Mesothelial cell of epicardium (in vitro differentiated cells): ENCODE data around the gene MUSK. TPM values are rescaled to one million over a fixed set of nuclear protein-coding genes. Genes with fewer than 3 reads are reported as not detected.

Experiments
- DNase-seq, 2 experiments: peaks; one replicate each; pipeline ENCODE4 v3.0.0; 2021; ENCODE audit warnings: low spot score in 2 of 2; ENCODE audit not compliant: unreplicated experiment in 2 of 2
- H3K27ac Mint-ChIP-seq: 2 replicates; pipeline ENCODE4 v1.8.0; 2021; ENCODE audit warnings: mixed read lengths
- H3K27me3 Mint-ChIP-seq: 2 replicates; pipeline ENCODE4 v1.8.0; 2021; ENCODE audit warnings: low read depth, mixed read lengths
- H3K36me3 Mint-ChIP-seq: 2 replicates; pipeline ENCODE4 v1.8.0; 2021; ENCODE audit warnings: mixed read lengths
- H3K4me1 Mint-ChIP-seq: 2 replicates; pipeline ENCODE4 v1.8.0; 2021; ENCODE audit warnings: mixed read lengths
- H3K4me3 Mint-ChIP-seq: 2 replicates; pipeline ENCODE4 v1.8.0; 2021; ENCODE audit warnings: mild to moderate bottlenecking, moderate library complexity, mixed read lengths
- H3K9me3 Mint-ChIP-seq: 2 replicates; pipeline ENCODE4 v1.8.0; 2021; ENCODE audit warnings: mixed read lengths
- total RNA-seq: library from RNA; stranded (reverse); gene quantifications from 3 replicates; pipeline ENCODE4 v1.2.1, GENCODE V29; 2021
- TF ChIP-seq, protein P1 (sequence below): fragments of 200-600 bp; sonication (generic); IDR thresholded peaks from one replicate; pipeline ENCODE4 v1.5.0; 2021; ENCODE audit warnings: antibody characterized with exemption; ENCODE audit not compliant: unreplicated experiment

The MUSK gene
- total RNA-seq, 1 donor from 2014 or later = 0.09 TPM

DNA sequence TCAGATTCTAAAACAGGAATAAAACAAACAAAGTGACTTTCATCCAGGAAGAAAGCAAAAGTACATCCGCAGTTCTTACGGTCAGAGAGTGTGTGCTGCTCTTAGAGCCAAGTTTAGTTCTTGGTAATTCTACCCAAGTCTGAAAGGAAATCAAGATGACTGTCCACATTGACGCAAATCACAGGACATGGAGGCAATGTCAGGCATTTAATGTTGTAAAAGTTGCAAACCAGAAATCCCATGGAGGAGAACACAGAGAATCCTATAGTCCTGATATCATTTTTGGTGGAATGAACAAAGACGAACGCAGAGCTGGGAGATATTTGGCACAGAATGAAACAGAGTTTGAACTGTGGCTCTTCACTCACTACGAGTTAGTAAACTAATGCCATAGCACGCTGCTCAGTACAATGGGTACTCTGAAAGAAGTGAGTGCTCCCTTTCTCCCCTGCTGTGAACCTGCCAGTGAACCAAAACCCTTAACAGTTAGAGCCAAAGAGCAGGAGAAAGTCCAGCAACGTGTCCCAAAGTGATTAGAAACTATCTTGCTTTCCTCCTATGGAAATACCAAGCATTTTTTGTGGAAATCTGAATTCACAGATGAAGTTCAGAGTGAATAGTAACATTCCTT, 74.3 kb downstream of the MUSK start:
- no peak overlapping the region for H3K4me3 Mint-ChIP-seq
- H3K4me1 Mint-ChIP-seq = peaks cover 26% of the 10 kb centered on the region
- no peaks in the 10 kb centered on the region for H3K9me3 Mint-ChIP-seq
- no peak for DNase-seq
- H3K27ac Mint-ChIP-seq = peak overlapping the region; percentile 79
- TF ChIP-seq, protein P1, sequence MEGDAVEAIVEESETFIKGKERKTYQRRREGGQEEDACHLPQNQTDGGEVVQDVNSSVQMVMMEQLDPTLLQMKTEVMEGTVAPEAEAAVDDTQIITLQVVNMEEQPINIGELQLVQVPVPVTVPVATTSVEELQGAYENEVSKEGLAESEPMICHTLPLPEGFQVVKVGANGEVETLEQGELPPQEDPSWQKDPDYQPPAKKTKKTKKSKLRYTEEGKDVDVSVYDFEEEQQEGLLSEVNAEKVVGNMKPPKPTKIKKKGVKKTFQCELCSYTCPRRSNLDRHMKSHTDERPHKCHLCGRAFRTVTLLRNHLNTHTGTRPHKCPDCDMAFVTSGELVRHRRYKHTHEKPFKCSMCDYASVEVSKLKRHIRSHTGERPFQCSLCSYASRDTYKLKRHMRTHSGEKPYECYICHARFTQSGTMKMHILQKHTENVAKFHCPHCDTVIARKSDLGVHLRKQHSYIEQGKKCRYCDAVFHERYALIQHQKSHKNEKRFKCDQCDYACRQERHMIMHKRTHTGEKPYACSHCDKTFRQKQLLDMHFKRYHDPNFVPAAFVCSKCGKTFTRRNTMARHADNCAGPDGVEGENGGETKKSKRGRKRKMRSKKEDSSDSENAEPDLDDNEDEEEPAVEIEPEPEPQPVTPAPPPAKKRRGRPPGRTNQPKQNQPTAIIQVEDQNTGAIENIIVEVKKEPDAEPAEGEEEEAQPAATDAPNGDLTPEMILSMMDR = no peak
- H3K27me3 Mint-ChIP-seq = no peaks in the 10 kb centered on the region
- H3K36me3 Mint-ChIP-seq = no peaks in the 10 kb centered on the region

DNA sequence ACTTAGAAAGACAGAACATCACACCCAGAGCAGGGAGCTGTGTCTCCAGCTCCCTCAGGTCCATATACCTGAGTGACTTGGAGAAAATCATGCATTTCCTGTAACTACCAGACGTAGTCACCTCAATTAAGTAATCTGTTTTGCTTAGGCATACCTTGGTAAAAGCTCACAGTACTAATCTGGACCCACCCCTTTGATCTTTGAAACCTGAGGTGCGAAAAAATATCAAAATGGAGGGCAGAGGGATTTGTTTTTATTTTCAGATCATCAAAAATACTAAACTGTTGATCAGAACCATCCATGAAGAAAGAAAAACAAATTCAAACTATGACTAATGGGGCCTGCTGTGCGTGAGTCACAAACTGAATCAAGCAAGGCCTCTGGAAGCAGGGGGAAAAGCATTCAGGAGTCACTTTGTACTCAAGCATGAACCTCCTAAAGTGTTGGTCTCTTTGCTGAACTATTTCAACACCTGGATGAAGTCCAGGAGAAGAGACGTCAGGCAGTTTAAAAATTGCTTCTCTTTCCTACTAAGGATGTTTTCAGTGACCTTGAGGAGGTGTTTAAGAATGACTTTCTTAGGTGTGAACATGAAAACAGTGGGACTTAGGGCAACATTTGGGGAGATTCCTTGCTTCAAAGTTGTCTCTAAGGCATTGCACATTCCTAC, 76.3 kb downstream of the MUSK start:
- DNase-seq = no peak
- H3K36me3 Mint-ChIP-seq = no peaks in the 10 kb centered on the region

DNA sequence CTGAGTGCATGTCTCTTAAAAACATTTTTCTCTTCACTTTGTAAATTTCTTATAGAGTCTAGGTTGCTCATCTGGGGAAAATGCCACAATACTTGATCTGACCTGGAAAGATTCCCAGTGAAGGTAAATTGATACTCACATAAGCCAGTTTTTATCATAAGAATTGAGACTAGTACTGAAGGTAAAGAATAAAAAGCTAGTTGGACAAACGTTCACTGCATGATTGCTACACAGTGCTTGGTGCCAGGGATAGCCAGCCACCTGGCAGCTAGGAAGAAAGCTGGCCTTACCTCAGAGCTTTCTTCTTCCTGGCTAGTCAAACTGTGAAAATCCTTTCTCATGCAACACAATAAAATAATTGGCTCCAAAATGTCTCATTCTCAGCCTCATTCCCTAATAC, 77.1 kb downstream of the MUSK start:
- H3K4me1 Mint-ChIP-seq = peaks cover 30% of the 10 kb centered on the region
- H3K36me3 Mint-ChIP-seq = no peaks in the 10 kb centered on the region
- peak overlapping the region; percentile 35 for H3K27ac Mint-ChIP-seq
- TF ChIP-seq, protein P1 = no peak
- no peaks in the 10 kb centered on the region for H3K27me3 Mint-ChIP-seq
- DNase-seq = no peak
- no peaks in the 10 kb centered on the region for H3K9me3 Mint-ChIP-seq
- H3K4me3 Mint-ChIP-seq = no peak overlapping the region

More for the DNA sequence above, 76.3 kb downstream of the MUSK start:
- Mint-ChIP-seq H3K27me3 (no peaks in the 10 kb centered on the region), H3K4me1 (peaks cover 30% of the 10 kb centered on the region), H3K4me3 (no peak overlapping the region), H3K9me3 (no peaks in the 10 kb centered on the region), H3K27ac (peak overlapping the region; percentile 7)
- TF ChIP-seq, protein P1 = no peak

DNA sequence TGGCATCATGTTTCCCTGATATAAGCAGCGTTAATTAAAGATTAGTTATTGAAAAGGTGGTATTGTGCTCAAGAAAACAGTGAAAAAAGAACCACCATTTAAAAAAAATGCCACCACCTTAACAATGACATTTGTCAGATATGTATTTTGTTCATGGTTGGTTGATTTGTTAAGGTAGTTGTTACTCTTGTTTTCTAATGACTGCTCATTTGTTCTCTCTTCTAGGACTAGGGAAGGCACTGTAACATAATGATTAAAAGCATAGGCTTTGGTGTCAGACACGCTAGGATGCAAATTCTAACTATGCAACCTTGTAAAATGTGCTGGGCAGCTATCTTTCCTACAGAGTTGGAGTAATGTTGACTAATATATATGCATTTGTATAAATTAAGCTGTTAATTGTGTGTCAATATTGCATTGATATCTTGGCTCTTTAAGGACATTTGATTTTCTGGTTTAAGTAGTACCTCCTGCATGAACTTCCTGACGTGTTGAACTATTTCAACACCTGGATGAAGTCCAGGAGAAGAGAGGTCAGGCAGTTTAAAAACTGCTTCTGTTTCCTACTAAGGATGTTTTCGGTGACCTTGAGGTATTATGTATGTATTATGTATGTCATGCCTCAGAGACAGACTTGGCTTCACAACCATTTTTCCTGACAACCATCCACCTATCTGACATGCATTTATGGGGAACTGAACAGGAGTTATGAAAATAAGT, 77.8 kb downstream of the MUSK start:
- Mint-ChIP-seq H3K27ac (no peak overlapping the region), H3K4me1 (peaks cover 30% of the 10 kb centered on the region), H3K36me3 (no peaks in the 10 kb centered on the region), H3K4me3 (no peak overlapping the region), H3K9me3 (no peaks in the 10 kb centered on the region), H3K27me3 (no peaks in the 10 kb centered on the region)
- TF ChIP-seq, protein P1 = no peak
- DNase-seq = no peak

- DNase-seq = no peak
- no peak overlapping the region for H3K27ac Mint-ChIP-seq
- TF ChIP-seq, protein P1 = no peak
- H3K36me3 Mint-ChIP-seq = no peaks in the 10 kb centered on the region
- no peak overlapping the region for H3K4me3 Mint-ChIP-seq
- H3K9me3 Mint-ChIP-seq = no peaks in the 10 kb centered on the region
- H3K27me3 Mint-ChIP-seq = no peaks in the 10 kb centered on the region
- H3K4me1 Mint-ChIP-seq = peaks cover 22% of the 10 kb centered on the region
Measured at GRCh38 chr9:110748251-110748893, 79.8 kb downstream of the MUSK start.
